ENCODE results near the gene ACOT7.

DNA sequence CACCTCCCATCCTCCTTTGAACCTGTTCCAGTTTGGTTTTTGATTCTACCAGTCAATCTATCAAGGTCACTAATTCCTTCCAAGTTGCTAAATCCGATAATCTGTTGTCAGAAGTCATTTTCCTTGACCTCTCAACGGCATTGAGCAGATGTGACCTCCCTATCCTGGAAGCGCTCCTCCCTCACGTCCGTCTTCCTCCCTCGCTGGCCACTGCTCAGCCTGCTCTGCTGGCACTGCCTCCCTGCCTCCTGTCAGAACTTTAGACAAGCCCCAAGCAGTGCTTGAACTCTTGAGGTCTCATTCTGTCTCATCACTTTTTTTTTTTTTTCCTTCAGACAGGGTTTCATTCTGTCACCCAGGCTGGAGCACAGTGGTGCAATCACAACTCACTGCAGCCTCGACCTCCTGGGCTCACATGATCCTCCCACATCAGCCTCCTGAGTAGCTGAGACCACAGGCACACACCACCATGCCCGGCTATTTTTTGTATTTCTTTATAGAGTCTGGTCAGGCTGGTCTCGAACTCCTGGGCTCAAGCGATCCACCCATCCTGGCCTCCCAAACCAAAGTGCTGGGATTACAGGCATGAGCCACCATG lies 4.4 kb upstream of the ACOT7 start:
- TF ChIP-seq POLR2A (IDR thresholded peaks at IDR 0.05; ENCODE audit: low read depth) (no peak), POLR2AphosphoS5 (IDR thresholded peaks at IDR 0.05) (no peak)
- TF ChIP-seq, protein P1, sequence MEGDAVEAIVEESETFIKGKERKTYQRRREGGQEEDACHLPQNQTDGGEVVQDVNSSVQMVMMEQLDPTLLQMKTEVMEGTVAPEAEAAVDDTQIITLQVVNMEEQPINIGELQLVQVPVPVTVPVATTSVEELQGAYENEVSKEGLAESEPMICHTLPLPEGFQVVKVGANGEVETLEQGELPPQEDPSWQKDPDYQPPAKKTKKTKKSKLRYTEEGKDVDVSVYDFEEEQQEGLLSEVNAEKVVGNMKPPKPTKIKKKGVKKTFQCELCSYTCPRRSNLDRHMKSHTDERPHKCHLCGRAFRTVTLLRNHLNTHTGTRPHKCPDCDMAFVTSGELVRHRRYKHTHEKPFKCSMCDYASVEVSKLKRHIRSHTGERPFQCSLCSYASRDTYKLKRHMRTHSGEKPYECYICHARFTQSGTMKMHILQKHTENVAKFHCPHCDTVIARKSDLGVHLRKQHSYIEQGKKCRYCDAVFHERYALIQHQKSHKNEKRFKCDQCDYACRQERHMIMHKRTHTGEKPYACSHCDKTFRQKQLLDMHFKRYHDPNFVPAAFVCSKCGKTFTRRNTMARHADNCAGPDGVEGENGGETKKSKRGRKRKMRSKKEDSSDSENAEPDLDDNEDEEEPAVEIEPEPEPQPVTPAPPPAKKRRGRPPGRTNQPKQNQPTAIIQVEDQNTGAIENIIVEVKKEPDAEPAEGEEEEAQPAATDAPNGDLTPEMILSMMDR (IDR thresholded peaks at IDR 0.05) = no peak

Measured in esophagus muscularis mucosa (tissue), 3 donors.